PC-9 (cell line): Measurements from ENCODE around the gene SLC6A18. TPM values are rescaled to one million over a fixed set of nuclear protein-coding genes. Genes with fewer than 3 reads are reported as not detected.

Experiments
- BruUV-seq: library from RNA; stranded (reverse); fragments of 400-500 nt; replicated peaks from 2 replicates; lab custom pipeline; 2021; lab: Mats Ljungman, UMichigan
- CTCF ChIA-PET: fragments of 300-600 bp; sonication (Branson Sonifier 250); formaldehyde crosslinking; loops from one replicate; lab custom pipeline; 2022; ENCODE audit warnings: antibody characterized with exemption; lab: Charles Lee
- POLR2A ChIA-PET: fragments of 300-600 bp; sonication (Branson Sonifier 250); formaldehyde crosslinking; loops from one replicate; lab custom pipeline; 2022; ENCODE audit warnings: antibody characterized with exemption; ENCODE audit not compliant: unreplicated experiment; lab: Charles Lee
- DNase-seq, 2 experiments: peaks; one replicate each; pipeline versions ENCODE4 v3.0.0 to v3.0.0-alpha.2; 2015 to 2022; ENCODE audit warnings: mixed read lengths in 1 of 2
- H2AFZ ChIP-seq: fragments of 200-600 bp; sonication (generic); 2 replicates; pipeline ENCODE4 v1.8.1; 2017; ENCODE audit warnings: antibody characterized with exemption
- H3F3A ChIP-seq: fragments of 200-600 bp; sonication (generic); 2 replicates; pipeline ENCODE4 v1.8.1; 2017; ENCODE audit warnings: antibody characterized with exemption, mild to moderate bottlenecking, low read depth; ENCODE audit not compliant: insufficient read depth
- H3K27ac ChIP-seq: fragments of 200-600 bp; sonication (generic); 2 replicates; pipeline ENCODE4 v1.6.1; 2016; ENCODE audit warnings: mixed run types
- H3K27me3 ChIP-seq: fragments of 200-600 bp; sonication (generic); 2 replicates; pipeline ENCODE4 v1.6.1; 2016; ENCODE audit warnings: low read depth, mixed run types; ENCODE audit not compliant: insufficient read depth
- H3K36me3 ChIP-seq: fragments of 200-600 bp; sonication (generic); 2 replicates; pipeline ENCODE4 v1.6.1; 2016; ENCODE audit warnings: low read depth, mixed run types
- H3K4me1 ChIP-seq: fragments of 200-600 bp; sonication (generic); replicated peaks from 2 replicates; pipeline ENCODE4 v1.6.1; 2016; ENCODE audit warnings: mixed run types; ENCODE audit not compliant: insufficient read depth
- H3K4me2 ChIP-seq: fragments of 200-600 bp; sonication (generic); 2 replicates; pipeline ENCODE4 v1.6.1; 2017; ENCODE audit warnings: mixed run types
- H3K4me3 ChIP-seq: fragments of 200-600 bp; sonication (generic); 2 replicates; pipeline ENCODE4 v1.6.1; 2016; ENCODE audit warnings: mixed run types
- H3K79me2 ChIP-seq: fragments of 200-600 bp; sonication (generic); 2 replicates; pipeline ENCODE4 v1.6.1; 2017; ENCODE audit warnings: low read depth, mixed run types
- H3K9me2 ChIP-seq: fragments of 200-600 bp; sonication (generic); 2 replicates; pipeline ENCODE4 v1.8.1; 2017; ENCODE audit warnings: mild to moderate bottlenecking; ENCODE audit not compliant: insufficient read depth
- H3K9me3 ChIP-seq: fragments of 200-600 bp; sonication (generic); 2 replicates; pipeline ENCODE4 v1.8.1; 2016; ENCODE audit warnings: low read depth; ENCODE audit not compliant: insufficient read depth
- H4K20me1 ChIP-seq: fragments of 200-600 bp; sonication (generic); 2 replicates; pipeline ENCODE4 v1.8.1; 2017; ENCODE audit not compliant: insufficient read depth
- EZH2 ChIP-seq: fragments of 200-600 bp; sonication (generic); IDR thresholded peaks from 2 replicates; pipeline ENCODE4 v1.8.0; 2017; ENCODE audit warnings: antibody characterized with exemption, low read depth
- intact Hi-C: fragments of 100-400 bp; cut with micrococcal nuclease; formaldehyde crosslinking; loops from one replicate; pipeline ENCODE4 v1.10.0; 2022; ENCODE audit not compliant: unreplicated experiment
- total RNA-seq: library from RNA; stranded (reverse); gene quantifications from 2 replicates; pipeline ENCODE4 v1.2.3, GENCODE V29; 2021
- TF ChIP-seq, protein P1 (sequence below): fragments of 200-600 bp; sonication (generic); conservative IDR thresholded peaks from 2 replicates; pipeline ENCODE4 v1.6.1; 2017; ENCODE audit warnings: mixed run types, antibody characterized with exemption, mild to moderate bottlenecking, moderate library complexity

The SLC6A18 gene
- total RNA-seq, 1 experiment from 2014 or later = not detected

DNA sequence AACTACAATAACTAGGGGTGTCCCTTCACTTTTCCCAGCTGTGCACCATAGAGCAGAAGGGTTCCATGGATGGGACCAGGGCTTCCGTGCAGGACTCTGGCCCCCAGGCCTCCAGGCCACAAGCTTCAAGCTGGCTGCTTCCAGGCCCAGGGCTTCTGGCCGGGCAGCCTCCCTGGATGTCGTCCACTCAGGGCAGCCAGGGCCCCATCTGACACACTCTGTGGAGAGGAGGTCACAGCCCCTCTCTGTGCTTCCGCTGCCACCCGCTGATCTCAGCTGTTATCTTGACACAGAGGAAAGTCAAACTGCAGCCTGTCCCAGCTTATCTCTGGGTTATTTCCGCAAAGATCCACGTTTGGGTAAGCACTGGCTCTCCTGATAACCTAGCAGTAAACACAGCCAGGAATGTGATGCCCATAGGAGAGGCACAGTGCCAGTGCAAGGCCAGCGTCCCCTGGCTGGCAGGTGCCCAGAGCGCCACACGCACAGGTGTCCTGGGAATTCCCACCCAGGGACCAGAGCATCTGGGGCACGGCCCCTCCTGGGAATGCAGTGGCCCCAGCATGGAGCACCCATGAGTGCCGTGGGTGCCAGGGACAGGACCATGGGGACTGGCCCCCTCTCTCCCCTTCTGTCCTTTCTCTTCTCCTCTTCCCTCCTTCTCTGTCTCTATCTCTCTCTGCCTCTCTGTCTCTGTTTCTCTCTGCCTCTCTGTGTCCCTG is 39.4 kb upstream of the SLC6A18 start:
- Histone ChIP-seq H3K4me2 (no peak overlapping the region), H3F3A (0 out of 2 replicates have a peak, but pooled peaks cover 7% of the 10 kb centered on the region), H4K20me1 (no peaks in the 10 kb centered on the region; the same call in 1 of the 2 replicates), H3K4me1 (no peaks in the 10 kb centered on the region), H3K9me2 (no peaks in the 10 kb centered on the region), H2AFZ (no peak overlapping the region), H3K27ac (no peak overlapping the region), H3K79me2 (no peaks in the 10 kb centered on the region), H3K36me3 (no peaks in the 10 kb centered on the region), H3K4me3 (no peak overlapping the region), H3K27me3 (peaks cover 100% of the 10 kb centered on the region), H3K9me3 (no peaks in the 10 kb centered on the region)
- ChIA-PET CTCF (no interaction called here), POLR2A (no interaction called here)
- no peak for TF ChIP-seq EZH2
- TF ChIP-seq, protein P1, sequence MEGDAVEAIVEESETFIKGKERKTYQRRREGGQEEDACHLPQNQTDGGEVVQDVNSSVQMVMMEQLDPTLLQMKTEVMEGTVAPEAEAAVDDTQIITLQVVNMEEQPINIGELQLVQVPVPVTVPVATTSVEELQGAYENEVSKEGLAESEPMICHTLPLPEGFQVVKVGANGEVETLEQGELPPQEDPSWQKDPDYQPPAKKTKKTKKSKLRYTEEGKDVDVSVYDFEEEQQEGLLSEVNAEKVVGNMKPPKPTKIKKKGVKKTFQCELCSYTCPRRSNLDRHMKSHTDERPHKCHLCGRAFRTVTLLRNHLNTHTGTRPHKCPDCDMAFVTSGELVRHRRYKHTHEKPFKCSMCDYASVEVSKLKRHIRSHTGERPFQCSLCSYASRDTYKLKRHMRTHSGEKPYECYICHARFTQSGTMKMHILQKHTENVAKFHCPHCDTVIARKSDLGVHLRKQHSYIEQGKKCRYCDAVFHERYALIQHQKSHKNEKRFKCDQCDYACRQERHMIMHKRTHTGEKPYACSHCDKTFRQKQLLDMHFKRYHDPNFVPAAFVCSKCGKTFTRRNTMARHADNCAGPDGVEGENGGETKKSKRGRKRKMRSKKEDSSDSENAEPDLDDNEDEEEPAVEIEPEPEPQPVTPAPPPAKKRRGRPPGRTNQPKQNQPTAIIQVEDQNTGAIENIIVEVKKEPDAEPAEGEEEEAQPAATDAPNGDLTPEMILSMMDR = no peak
- DNase-seq = no peak
- BruUV-seq = no TSS peak
- intact Hi-C loops = no loop called here

DNA sequence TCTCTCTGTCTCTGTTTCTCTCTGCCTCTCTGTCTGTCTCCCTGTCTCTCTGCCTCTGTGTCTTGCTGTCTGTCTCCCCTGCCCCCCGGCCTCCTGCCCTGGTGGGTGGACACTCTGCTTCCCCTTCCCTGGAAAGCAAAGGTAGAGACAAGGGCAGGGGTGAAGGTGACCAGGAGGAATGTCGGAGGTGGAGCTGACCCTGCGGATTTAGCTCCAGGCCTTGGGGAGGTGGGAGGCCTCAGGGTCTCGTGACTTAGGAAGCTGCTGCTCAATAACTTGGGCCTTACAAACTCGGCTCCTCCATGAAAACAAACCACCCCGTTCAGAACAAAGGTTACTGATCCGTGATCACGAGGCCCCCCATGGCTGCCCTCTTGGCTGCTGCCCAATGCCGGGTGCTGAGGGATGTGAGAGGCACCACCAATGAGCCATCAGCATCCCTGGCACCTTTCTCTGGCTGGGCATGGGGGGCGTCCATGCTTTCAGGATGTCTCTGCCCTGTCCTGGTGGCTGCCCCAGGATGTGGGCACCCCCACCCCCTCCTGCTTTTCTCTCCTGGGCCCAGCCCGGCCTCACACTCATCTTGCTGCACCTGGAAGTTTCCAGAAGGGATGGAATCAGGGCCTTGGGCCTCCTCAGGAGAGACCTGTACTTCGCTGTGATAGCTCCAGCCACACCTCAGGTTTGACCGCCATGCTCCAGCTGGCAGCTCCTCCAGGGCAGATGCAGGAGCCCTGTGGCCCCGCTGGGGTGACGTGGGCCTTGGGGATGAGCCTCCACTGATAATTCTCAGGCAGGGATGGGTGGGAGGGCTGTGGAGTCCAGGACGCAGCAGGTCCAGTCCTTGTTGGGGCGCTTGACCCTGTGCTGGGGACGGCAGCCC is 38.6 kb upstream of the SLC6A18 start:
- peaks cover 96% of the 10 kb centered on the region for H3K27me3 ChIP-seq
- CTCF ChIA-PET = no interaction called here

More for the DNA sequence above, 38.6 kb upstream of the SLC6A18 start:
- H3K4me1 ChIP-seq = no peaks in the 10 kb centered on the region
- H3F3A ChIP-seq = 0 out of 2 replicates have a peak, but pooled peaks cover 7% of the 10 kb centered on the region
- H2AFZ ChIP-seq = no peak overlapping the region
- no peak overlapping the region for H3K4me3 ChIP-seq
- no TSS peak for BruUV-seq
- no peak overlapping the region for H3K27ac ChIP-seq
- H3K9me3 ChIP-seq = no peaks in the 10 kb centered on the region
- no peaks in the 10 kb centered on the region for H3K9me2 ChIP-seq
- H3K36me3 ChIP-seq = no peaks in the 10 kb centered on the region
- no peaks in the 10 kb centered on the region; the same call in 1 of the 2 replicates for H4K20me1 ChIP-seq
- intact Hi-C loops = no loop called here
- no peak for TF ChIP-seq EZH2
- TF ChIP-seq, protein P1 = no peak
- H3K4me2 ChIP-seq = no peak overlapping the region
- POLR2A ChIA-PET = no interaction called here
- no peak for DNase-seq
- H3K79me2 ChIP-seq = no peaks in the 10 kb centered on the region
